Liver (tissue), 3 donors: ENCODE data around the gene ITPKC.

Experiments
- ATF3 ChIP-seq: IDR thresholded peaks from 2 replicates; pipeline ENCODE4 v1.6.1; 2016; ENCODE audit warnings: antibody characterized with exemption
- CTCF ChIP-seq: fragments of 150-350 bp; IDR thresholded peaks from 2 replicates; pipeline ENCODE4 v1.5.1; 2017; ENCODE audit warnings: improper control_type of control experiment, low read depth, low read length; ENCODE audit not compliant: missing input control
- EGR1 ChIP-seq, 2 donors: IDR thresholded peaks; 2 replicates each; pipeline ENCODE4 v1.6.1; 2016 to 2018; ENCODE audit warnings: antibody characterized with exemption in 2 of 2, low read depth in 2 of 2
- FOXA1 ChIP-seq: IDR thresholded peaks from 2 replicates; pipeline ENCODE4 v1.6.1; 2016; ENCODE audit warnings: antibody characterized with exemption
- HNF4G ChIP-seq: IDR thresholded peaks from 2 replicates; pipeline ENCODE4 v1.6.1; 2016; ENCODE audit warnings: antibody characterized with exemption
- MAX ChIP-seq: IDR thresholded peaks from 2 replicates; pipeline ENCODE4 v1.6.1; 2016; ENCODE audit warnings: antibody characterized with exemption
- RAD21 ChIP-seq, 2 donors: IDR thresholded peaks; 2 replicates each; pipeline ENCODE4 v1.6.1; 2016; ENCODE audit warnings: antibody characterized with exemption in 2 of 2, mild to moderate bottlenecking in 2 of 2
- REST ChIP-seq: IDR thresholded peaks from 2 replicates; pipeline ENCODE4 v1.6.1; 2016; ENCODE audit warnings: antibody characterized with exemption, mild to moderate bottlenecking
- TAF1 ChIP-seq: conservative IDR thresholded peaks from 2 replicates; pipeline ENCODE4 v1.6.1; 2016; ENCODE audit warnings: antibody characterized with exemption, mild to moderate bottlenecking
- YY1 ChIP-seq: IDR thresholded peaks from 2 replicates; pipeline ENCODE4 v1.6.1; 2016; ENCODE audit warnings: antibody characterized with exemption, mild to moderate bottlenecking
- ZBTB33 ChIP-seq: IDR thresholded peaks from 2 replicates; pipeline ENCODE4 v1.6.1; 2016; ENCODE audit warnings: antibody characterized with exemption
- donor health status: healthy.
- donor health status: healthy.

GRCh38 chr19:40777937-40778705, 61.2 kb downstream of the ITPKC start, which contains the start of gene RAB4B:
- TF ChIP-seq HNF4G, result no peak
- TF ChIP-seq CTCF, result no peak
- no peak for TF ChIP-seq MAX
- TF ChIP-seq FOXA1, result peak; percentile 32
- peak in 1 of 2 donors; percentile 3 for TF ChIP-seq RAD21 (IDR thresholded peaks at IDR 0.05)
- TF ChIP-seq EGR1 (IDR thresholded peaks at IDR 0.05; ENCODE audit: low read depth in 2 of 2), result peak; percentile 13 to 23
- TF ChIP-seq REST, result peak; percentile 72
- TF ChIP-seq YY1, result peak; percentile 63
- peak; percentile 65 for TF ChIP-seq TAF1
- no peak for TF ChIP-seq ATF3
- TF ChIP-seq ZBTB33, result no peak
